Adipocyte (in vitro differentiated cells): ENCODE results near the gene TRMT13.
"Not testable (repeated sequence)": the region's sequence is repeated elsewhere in the genome, so short reads cannot be mapped to it uniquely, and the experiment has no call there.

Source experiments
- DNase-seq: peaks from one replicate; pipeline ENCODE4 v3.0.0-alpha.2; 2015; ENCODE audit warnings: low read depth
- H3K27me3 ChIP-seq: replicated peaks from 2 replicates; pipeline ENCODE4 v1.7.0; 2013; ENCODE audit warnings: mild to moderate bottlenecking, low read length, moderate library complexity; ENCODE audit not compliant: control insufficient read depth, insufficient read depth
- H3K36me3 ChIP-seq: 2 replicates; pipeline ENCODE4 v1.7.0; 2013; ENCODE audit warnings: low read length, mild to moderate bottlenecking, moderate library complexity; ENCODE audit not compliant: control insufficient read depth, insufficient read depth, severe bottlenecking
- H3K4me1 ChIP-seq: 2 replicates; pipeline ENCODE4 v1.7.0; 2013; ENCODE audit warnings: mild to moderate bottlenecking, low read length, moderate library complexity; ENCODE audit not compliant: control insufficient read depth, insufficient read depth
- H3K4me3 ChIP-seq: 2 replicates; pipeline ENCODE4 v1.7.0; 2013; ENCODE audit warnings: mild to moderate bottlenecking, low read length, moderate library complexity
- H3K9ac ChIP-seq: 2 replicates; pipeline ENCODE4 v1.7.0; 2013; ENCODE audit warnings: mild to moderate bottlenecking, low read length, moderate library complexity
- H3K9me3 ChIP-seq: 2 replicates; pipeline ENCODE4 v1.7.0; 2013; ENCODE audit warnings: mild to moderate bottlenecking, low read length, moderate library complexity; ENCODE audit not compliant: control insufficient read depth

TRMT13 gene

DNA sequence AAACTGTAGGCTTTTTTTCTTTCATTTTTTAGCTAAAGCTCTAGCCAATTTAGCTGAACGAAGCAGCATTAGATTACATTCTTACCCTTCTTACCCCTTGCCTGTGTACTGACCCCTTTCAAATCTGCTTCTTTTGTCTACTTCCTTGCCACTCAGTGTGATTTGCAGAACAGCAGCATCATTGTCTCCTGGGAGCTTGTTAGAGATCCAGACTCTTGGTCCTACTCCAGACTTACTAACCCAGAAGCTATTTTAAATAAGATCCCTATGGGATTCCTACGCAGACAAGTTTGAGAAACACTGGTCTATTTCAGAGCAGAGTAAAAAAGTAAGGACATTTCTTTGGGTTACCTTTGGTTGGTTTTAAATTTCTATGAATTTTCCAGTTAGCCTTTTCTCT, 31.3 kb downstream of the TRMT13 start:
- no peaks in the 10 kb centered on the region for H3K9me3 ChIP-seq
- no peaks in the 10 kb centered on the region for H3K36me3 ChIP-seq
- DNase-seq, result peak; percentile 93
- H3K9ac ChIP-seq, result no peak overlapping the region
- peaks cover 15% of the 10 kb centered on the region for H3K4me1 ChIP-seq
- H3K27me3 ChIP-seq, result no peaks in the 10 kb centered on the region
- H3K4me3 ChIP-seq, result no peak overlapping the region

DNA sequence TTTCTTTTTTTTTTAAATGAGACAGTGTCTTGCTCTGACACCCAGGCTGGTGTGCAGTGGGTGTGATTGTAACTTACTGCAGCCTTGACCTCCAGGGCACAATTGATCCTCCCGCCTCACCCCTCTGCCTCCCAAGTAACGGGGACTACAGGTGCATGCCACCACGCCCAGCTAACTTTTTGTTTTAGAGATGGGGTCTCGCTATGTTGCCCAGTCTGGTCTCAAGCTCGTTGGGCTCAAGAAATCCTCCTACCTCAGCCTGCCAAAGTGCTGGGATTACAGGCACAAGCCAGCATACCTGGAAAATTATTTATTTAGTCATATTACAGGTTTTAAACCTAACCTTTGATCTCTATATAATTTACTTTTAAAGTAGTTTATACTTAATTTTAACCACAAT, 31.7 kb downstream of the TRMT13 start:
- Histone ChIP-seq H3K36me3 (no peaks in the 10 kb centered on the region), H3K9me3 (no peaks in the 10 kb centered on the region), H3K4me3 (no peak overlapping the region), H3K4me1 (peaks cover 15% of the 10 kb centered on the region), H3K27me3 (no peaks in the 10 kb centered on the region), H3K9ac (no peak overlapping the region)
- no peak for DNase-seq

DNA sequence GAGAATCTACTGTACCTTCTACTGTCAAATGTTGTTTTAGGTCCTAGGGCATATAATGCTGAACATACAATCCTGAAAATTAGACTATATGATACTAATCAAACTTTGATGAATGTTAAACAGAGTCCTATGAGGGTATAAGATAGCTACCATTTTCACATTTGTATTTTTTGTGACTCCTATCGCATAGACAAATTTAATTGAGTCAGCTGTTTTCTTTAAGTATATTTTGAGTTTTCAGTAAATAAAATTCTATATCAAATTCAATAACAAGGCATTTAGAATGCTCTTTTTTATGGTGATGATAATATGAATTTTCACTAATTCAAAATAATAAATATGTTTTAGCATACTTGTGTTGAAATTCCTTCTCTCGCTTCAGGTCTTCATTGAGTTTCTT, 35.1 kb downstream of the TRMT13 start:
- H3K4me3 ChIP-seq, result no peak overlapping the region
- peaks cover 15% of the 10 kb centered on the region for H3K4me1 ChIP-seq
- H3K36me3 ChIP-seq, result no peaks in the 10 kb centered on the region
- DNase-seq, result no peak
- no peaks in the 10 kb centered on the region for H3K27me3 ChIP-seq
- no peaks in the 10 kb centered on the region for H3K9me3 ChIP-seq
- H3K9ac ChIP-seq, result no peak overlapping the region

DNA sequence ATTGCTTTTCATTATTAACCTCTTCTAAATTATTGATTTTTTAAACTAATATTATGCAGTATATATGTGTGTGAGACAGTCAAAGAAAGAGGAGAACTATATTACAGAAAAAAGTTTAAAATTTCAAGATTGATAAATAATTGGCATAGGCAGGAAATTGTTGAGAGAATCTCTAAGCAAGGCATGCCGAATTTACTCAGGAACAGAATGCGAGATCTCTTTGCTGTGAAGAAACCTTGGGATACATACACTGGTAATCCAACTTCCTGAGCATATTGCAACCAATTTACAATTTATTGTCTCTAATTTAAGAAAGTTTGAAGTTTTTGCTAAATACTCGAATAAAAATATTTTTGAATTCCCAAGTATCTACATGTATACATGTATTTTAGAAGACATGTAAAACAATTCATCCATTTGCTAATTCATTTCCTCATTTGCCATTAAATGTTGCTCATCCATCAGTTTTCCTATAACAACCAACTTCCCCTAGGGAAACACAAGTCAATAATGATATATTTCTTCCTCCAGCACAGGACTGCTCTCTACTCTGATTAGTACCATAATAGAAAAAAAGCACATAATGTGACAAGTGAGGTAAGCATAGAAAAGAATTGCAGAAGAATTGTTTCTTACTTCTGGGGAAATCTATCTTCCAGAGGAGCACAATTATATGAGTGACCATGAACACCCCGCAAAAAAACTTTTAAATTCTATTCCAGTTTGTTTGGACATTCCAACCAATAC, 44.5 kb downstream of the TRMT13 start:
- Histone ChIP-seq H3K4me1 (no peaks in the 10 kb centered on the region), H3K9me3 (no peaks in the 10 kb centered on the region), H3K9ac (no peak overlapping the region), H3K36me3 (no peaks in the 10 kb centered on the region), H3K27me3 (no peaks in the 10 kb centered on the region), H3K4me3 (no peak overlapping the region)
- DNase-seq, result no peak

DNA sequence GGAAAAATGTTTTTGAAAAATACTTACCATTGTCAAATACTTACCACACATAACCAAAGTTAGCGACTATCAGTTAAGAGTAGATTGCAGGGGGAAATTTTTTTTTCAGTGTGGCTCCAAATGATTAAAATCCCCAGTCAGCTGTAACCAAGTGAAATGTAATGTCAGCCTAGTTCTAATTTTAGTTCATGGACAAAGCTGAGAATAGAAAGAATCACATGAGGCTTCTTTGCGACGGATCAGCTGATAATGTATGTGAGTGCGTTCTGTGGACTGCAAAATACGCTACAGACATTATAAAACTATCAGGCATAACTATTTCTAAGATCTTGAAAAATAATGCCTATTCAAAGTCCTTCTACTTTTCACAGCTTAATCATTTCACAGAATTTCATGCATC, 45.1 kb downstream of the TRMT13 start, which contains the start of gene LRRC39:
LRRC39 (minus strand) TSS at position 166 of the 400 bp plus-strand sequence. CDS start 9,740 bp downstream, outside the sequence.
- DNase-seq, result no peak
- Histone ChIP-seq H3K36me3 (no peaks in the 10 kb centered on the region), H3K9ac (no peak within 1 kb of the TSS), H3K27me3 (no peaks in the 10 kb centered on the region), H3K9me3 (no peaks in the 10 kb centered on the region), H3K4me3 (no peak within 1 kb of the TSS), H3K4me1 (no peaks in the 10 kb centered on the region)

DNA sequence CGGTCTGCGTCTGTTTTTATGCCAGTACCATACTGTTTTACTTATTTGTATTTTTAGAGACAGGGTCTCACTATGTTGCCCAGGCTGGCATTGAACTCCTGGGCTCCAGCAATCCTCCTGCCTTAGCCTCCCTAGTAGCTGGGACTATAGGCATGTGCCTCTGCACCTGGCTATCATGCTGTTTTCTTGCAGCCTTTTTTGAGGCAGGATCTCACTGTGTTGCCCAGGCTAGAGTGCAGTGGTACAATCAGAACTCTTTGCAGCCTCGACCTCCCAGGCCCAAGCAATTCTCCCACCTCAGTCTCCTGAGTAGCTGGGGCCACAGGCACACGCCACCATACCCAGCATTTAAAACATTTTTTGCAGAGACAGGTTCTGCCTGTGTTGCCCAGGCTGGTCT, 50.4 kb downstream of the TRMT13 start:
- Histone ChIP-seq H3K4me1 (peaks cover 7% of the 10 kb centered on the region), H3K9me3 (no peaks in the 10 kb centered on the region), H3K27me3 (no peaks in the 10 kb centered on the region), H3K4me3 (no peak overlapping the region), H3K36me3 (no peaks in the 10 kb centered on the region), H3K9ac (no peak overlapping the region)
- DNase-seq, result no peak

DNA sequence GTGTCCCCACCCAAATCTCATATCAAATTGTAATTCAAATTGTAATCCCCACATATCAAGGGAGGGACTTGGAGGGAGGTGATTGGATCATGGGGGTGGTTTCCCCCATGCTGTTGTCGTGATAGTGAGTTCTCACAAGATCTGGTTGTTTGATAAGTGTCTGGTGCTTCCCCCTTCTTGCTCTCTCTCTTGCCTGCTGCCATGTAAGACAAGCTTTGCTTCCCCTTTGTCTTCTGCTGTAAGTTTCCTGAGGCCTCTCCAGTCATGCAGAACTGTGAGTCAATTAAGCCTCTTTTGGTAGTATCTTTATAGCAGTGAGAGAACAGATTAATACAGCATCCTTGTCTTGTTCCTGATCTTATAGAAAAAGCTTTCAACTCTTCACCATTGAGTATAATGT, 51.6 kb downstream of the TRMT13 start:
- no peaks in the 10 kb centered on the region for H3K9me3 ChIP-seq
- no peaks in the 10 kb centered on the region for H3K36me3 ChIP-seq
- no peak for DNase-seq
- H3K4me1 ChIP-seq, result peaks cover 19% of the 10 kb centered on the region
- H3K9ac ChIP-seq, result no peak overlapping the region
- H3K4me3 ChIP-seq, result no peak overlapping the region
- no peaks in the 10 kb centered on the region for H3K27me3 ChIP-seq

DNA sequence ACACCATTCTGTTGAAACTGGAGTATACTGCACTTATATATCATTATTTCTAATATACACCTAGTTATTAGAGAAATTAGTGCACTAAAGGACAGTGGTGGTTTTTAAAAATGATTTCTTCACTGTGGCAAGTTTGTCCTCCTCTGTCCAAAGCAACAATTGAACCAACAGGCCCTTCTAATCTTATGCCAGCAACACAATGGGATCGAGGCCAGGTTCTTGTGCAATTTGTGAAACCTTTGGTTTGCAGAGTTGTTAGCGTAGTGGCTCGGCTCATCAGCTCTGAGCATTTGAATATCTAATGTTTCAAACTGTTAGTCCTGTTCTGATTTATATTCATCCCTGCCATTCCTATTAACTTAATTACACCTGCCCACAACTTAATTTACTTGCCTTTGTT, 54.9 kb downstream of the TRMT13 start:
- Histone ChIP-seq H3K9me3 (no peaks in the 10 kb centered on the region), H3K27me3 (no peaks in the 10 kb centered on the region), H3K36me3 (peaks cover 2% of the 10 kb centered on the region), H3K4me1 (peaks cover 20% of the 10 kb centered on the region), H3K9ac (no peak overlapping the region), H3K4me3 (no peak overlapping the region)
- DNase-seq, result peak; percentile 87

DNA sequence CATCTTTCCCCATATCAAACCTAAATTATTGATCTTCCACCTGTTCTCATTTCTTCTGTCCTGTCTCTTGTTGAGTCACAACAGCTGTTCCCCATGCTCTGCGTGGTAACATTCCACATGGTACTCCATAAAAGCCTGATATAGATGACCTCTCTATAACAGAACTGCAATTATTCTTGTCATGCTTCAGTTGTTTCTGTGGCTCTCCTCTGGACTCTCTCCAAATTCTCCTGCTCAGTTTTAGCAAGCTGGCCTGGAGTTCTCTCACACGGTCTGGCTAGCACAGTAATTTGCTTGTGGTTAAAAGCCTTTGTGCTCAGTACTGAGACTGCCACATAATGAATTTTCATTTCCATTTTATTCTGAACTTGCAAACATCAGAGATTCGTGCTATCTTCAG, 55.7 kb downstream of the TRMT13 start:
- H3K27me3 ChIP-seq, result no peaks in the 10 kb centered on the region
- no peaks in the 10 kb centered on the region for H3K9me3 ChIP-seq
- peaks cover 20% of the 10 kb centered on the region for H3K4me1 ChIP-seq
- H3K9ac ChIP-seq, result no peak overlapping the region
- H3K36me3 ChIP-seq, result peaks cover 9% of the 10 kb centered on the region
- DNase-seq, result peak; percentile 85
- H3K4me3 ChIP-seq, result peak overlapping the region; percentile 42

DNA sequence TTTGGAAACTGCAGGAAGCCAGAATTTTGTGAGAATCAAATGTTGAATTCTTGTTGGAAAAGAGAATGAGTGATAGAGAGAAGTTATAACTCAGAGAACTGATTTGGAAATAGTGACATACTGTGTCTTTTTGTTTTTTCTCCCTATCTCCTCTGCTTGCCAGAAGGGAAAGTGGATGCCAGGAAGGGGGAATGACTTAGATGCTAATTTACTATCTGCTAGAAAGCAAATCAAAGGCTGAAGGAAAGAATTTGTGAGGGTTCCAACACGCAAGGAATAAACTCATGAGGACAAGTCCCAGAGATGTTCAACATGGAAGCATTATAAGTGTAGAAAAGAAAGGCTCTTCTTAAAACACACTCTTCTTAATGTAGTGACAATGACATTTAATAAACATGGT, 65.6 kb downstream of the TRMT13 start:
- no peaks in the 10 kb centered on the region for H3K27me3 ChIP-seq
- no peak overlapping the region for H3K9ac ChIP-seq
- peaks cover 49% of the 10 kb centered on the region for H3K36me3 ChIP-seq
- H3K4me3 ChIP-seq, result no peak overlapping the region
- DNase-seq, result no peak
- no peaks in the 10 kb centered on the region for H3K9me3 ChIP-seq
- H3K4me1 ChIP-seq, result no peaks in the 10 kb centered on the region

DNA sequence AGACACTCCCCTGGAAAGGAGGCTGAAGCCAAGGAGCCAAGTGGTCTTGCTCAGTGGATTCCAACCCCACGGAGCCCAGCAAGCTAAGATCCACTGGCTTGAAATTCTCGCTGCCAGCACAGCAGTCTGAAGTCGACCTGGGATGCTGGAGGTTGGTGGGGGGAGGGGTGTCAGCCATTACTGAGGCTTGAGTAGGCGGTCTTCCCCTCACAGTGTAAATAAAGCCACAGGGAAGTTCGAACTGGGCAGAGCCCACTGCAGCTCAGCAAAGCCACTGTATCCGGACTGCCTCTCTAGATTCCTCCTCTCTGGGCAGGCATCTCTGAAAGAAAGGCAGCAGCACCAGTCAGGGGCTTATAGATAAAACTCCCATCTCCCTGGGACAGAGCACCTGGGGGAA, 67.1 kb downstream of the TRMT13 start:
- not testable (repeated sequence) for DNase-seq
- H3K36me3 ChIP-seq, result peaks cover 49% of the 10 kb centered on the region

More for the DNA sequence above, 67.1 kb downstream of the TRMT13 start:
- not testable (repeated sequence) for H3K4me1 ChIP-seq, H3K4me3 ChIP-seq, H3K27me3 ChIP-seq, H3K9ac ChIP-seq, H3K9me3 ChIP-seq
